Stimulated activated CD4-positive, alpha-beta T cell treated with anti-CD3 and anti-CD28 coated beads, Interleukin-1b, Interleukin-23, amount 100 ng/mL, for 1 hour (primary cell): ENCODE data around the gene ELOB.

Source experiments
- DNase-seq, 2 donors: peaks; one replicate each; pipeline ENCODE4 v3.0.0-alpha.2; 2020; ENCODE audit warnings: low read depth in 2 of 2

The ELOB gene

GRCh38 chr16:2810651-2811050 lies 33.6 kb upstream of the ELOB start:
- no peak for DNase-seq

GRCh38 chr16:2809149-2809760 lies 32.2 kb upstream of the ELOB start:
- DNase-seq, result no peak

GRCh38 chr16:2808181-2808580 lies 31.1 kb upstream of the ELOB start:
- DNase-seq, result no peak

GRCh38 chr16:2806286-2806685 lies 29.2 kb upstream of the ELOB start:
- no peak for DNase-seq

- no peak for DNase-seq
Observed at GRCh38 chr16:2804728-2805127, 27.6 kb upstream of the ELOB start.

- no peak for DNase-seq
Observed at GRCh38 chr16:2803545-2804195, 26.6 kb upstream of the ELOB start.

- DNase-seq, result no peak
Observed at GRCh38 chr16:2799859-2800226, 22.8 kb upstream of the ELOB start.

- DNase-seq, result no peak
Observed at GRCh38 chr16:2799205-2799858, 22.3 kb upstream of the ELOB start.

GRCh38 chr16:2798723-2799204 lies 21.7 kb upstream of the ELOB start:
- DNase-seq, result no peak

- DNase-seq, result no peak
Observed at GRCh38 chr16:2795395-2796143, 18.5 kb upstream of the ELOB start.

- no peak for DNase-seq
Observed at GRCh38 chr16:2792940-2793339, 15.9 kb upstream of the ELOB start.

- no peak for DNase-seq
Observed at GRCh38 chr16:2791174-2791573, 14.1 kb upstream of the ELOB start.

GRCh38 chr16:2790631-2791030 lies 13.6 kb upstream of the ELOB start:
- DNase-seq, result no peak

GRCh38 chr16:2787961-2788360 lies 10.9 kb upstream of the ELOB start:
- no peak for DNase-seq

GRCh38 chr16:2787406-2787805 lies 10.3 kb upstream of the ELOB start, which contains the start of gene PRSS33:
PRSS33 (minus strand) TSS chr16:2787560; CDS start chr16:2786547, 1,013 bp downstream.
- no peak for DNase-seq

GRCh38 chr16:2786826-2787151 lies 9.7 kb upstream of the ELOB start:
- no peak for DNase-seq

GRCh38 chr16:2786061-2786825 lies 9.2 kb upstream of the ELOB start:
- DNase-seq, result no peak

GRCh38 chr16:2785101-2785991 lies 8.3 kb upstream of the ELOB start:
- no peak for DNase-seq

GRCh38 chr16:2784358-2785100 lies 7.4 kb upstream of the ELOB start:
- DNase-seq, result no peak
